GM19043 (cell line): ENCODE data around the gene VCL.
"Not testable (repeated sequence)": the region's sequence is repeated elsewhere in the genome, so short reads cannot be mapped to it uniquely, and the experiment has no call there.

Experiments
- ATAC-seq: cut with Tn5 transposase; IDR thresholded peaks from one replicate; pipeline ENCODE4 v1.9.1; 2021; ENCODE audit warnings: low read depth; ENCODE audit not compliant: unreplicated experiment

The VCL gene

GRCh38 chr10:74035303-74035702 is 37.4 kb downstream of the VCL start:
- ATAC-seq = no peak

GRCh38 chr10:74036474-74036873 is 38.6 kb downstream of the VCL start:
- no peak for ATAC-seq

- no peak for ATAC-seq
Observed at GRCh38 chr10:74039561-74040145, 41.7 kb downstream of the VCL start.

- ATAC-seq = no peak
Observed at GRCh38 chr10:74040200-74041126, 42.5 kb downstream of the VCL start.

- no peak for ATAC-seq
Observed at GRCh38 chr10:74044419-74044818, 46.5 kb downstream of the VCL start.

- ATAC-seq = no peak
Observed at GRCh38 chr10:74047304-74047703, 49.4 kb downstream of the VCL start.

GRCh38 chr10:74047871-74048270 is 50.0 kb downstream of the VCL start:
- no peak for ATAC-seq

- ATAC-seq = no peak
Observed at GRCh38 chr10:74048433-74048832, 50.5 kb downstream of the VCL start.

GRCh38 chr10:74049955-74050354 is 52.0 kb downstream of the VCL start:
- no peak for ATAC-seq

- no peak for ATAC-seq
Observed at GRCh38 chr10:74050653-74051052, 52.7 kb downstream of the VCL start.

- no peak for ATAC-seq
Observed at GRCh38 chr10:74051736-74052342, 53.9 kb downstream of the VCL start.

GRCh38 chr10:74052994-74053393 is 55.1 kb downstream of the VCL start:
- ATAC-seq = no peak

GRCh38 chr10:74055383-74056049 is 57.6 kb downstream of the VCL start:
- ATAC-seq = no peak

GRCh38 chr10:74056050-74056818 is 58.3 kb downstream of the VCL start:
- ATAC-seq = no peak

- ATAC-seq = peak; percentile 45
Observed at GRCh38 chr10:74058071-74058470, 60.2 kb downstream of the VCL start.

- no peak for ATAC-seq
Observed at GRCh38 chr10:74058658-74059057, 60.7 kb downstream of the VCL start.

GRCh38 chr10:74061104-74061503 is 63.2 kb downstream of the VCL start:
- ATAC-seq = no peak

GRCh38 chr10:74061978-74062377 is 64.1 kb downstream of the VCL start:
- not testable (repeated sequence) for ATAC-seq

GRCh38 chr10:74063256-74063655 is 65.3 kb downstream of the VCL start:
- no peak for ATAC-seq
